OCI-LY3 (cell line): Measurements from ENCODE around the gene CAMTA2.

Experiments used
- H2AFZ ChIP-seq: fragments of 200-600, 300-600 bp; shearing (Covaris generic); 2 replicates; pipeline ENCODE4 v1.6.0; 2014; ENCODE audit warnings: antibody characterized with exemption, low read depth, low read length
- H3K27ac ChIP-seq: fragments of 200-600, 300-600 bp; sonication (generic); 2 replicates; pipeline ENCODE4 v1.5.1; 2014; ENCODE audit warnings: mild to moderate bottlenecking, low read length, moderate library complexity, mixed read lengths
- H3K27me3 ChIP-seq: fragments of 200-600, 300-600 bp; sonication (generic); 2 replicates; pipeline ENCODE4 v1.6.1; 2014; ENCODE audit warnings: low read depth, low read length, mixed read lengths
- H3K36me3 ChIP-seq: fragments of 200-600, 300-600 bp; sonication (generic); replicated peaks from 2 replicates; pipeline ENCODE3; 2014; ENCODE audit warnings: low read depth, low read length, mixed read lengths
- H3K4me1 ChIP-seq: fragments of 300-600, 200-600 bp; sonication (generic); 2 replicates; pipeline ENCODE4 v1.6.1; 2014; ENCODE audit warnings: low read length, mixed read lengths
- H3K4me2 ChIP-seq: fragments of 200-600, 300-600 bp; sonication (generic); 2 replicates; pipeline ENCODE4 v1.6.1; 2014; ENCODE audit warnings: low read length, mixed read lengths
- H3K4me3 ChIP-seq: fragments of 300-600, 200-600 bp; sonication (generic); 2 replicates; pipeline ENCODE4 v1.5.1; 2014; ENCODE audit warnings: antibody characterized with exemption, mild to moderate bottlenecking, low read length, moderate library complexity
- H3K79me2 ChIP-seq: fragments of 300-600, 200-600 bp; shearing (Covaris generic); 2 replicates; pipeline ENCODE4 v1.6.1; 2014; ENCODE audit warnings: mild to moderate bottlenecking, low read length, mixed read lengths
- H3K9ac ChIP-seq: fragments of 300-600, 200-600 bp; shearing (Covaris generic); 2 replicates; pipeline ENCODE4 v1.6.0; 2014; ENCODE audit warnings: mild to moderate bottlenecking, low read length, moderate library complexity
- H3K9me3 ChIP-seq: fragments of 200-600, 300-600 bp; shearing (Covaris generic); 2 replicates; pipeline ENCODE4 v1.6.1; 2014; ENCODE audit warnings: low read length, mixed read lengths; ENCODE audit not compliant: insufficient read depth
- H4K20me1 ChIP-seq: fragments of 200-600, 300-600 bp; sonication (generic); 2 replicates; pipeline ENCODE4 v1.6.1; 2016; ENCODE audit warnings: low read length, mixed read lengths; ENCODE audit not compliant: insufficient read depth
- EZH2phosphoT487 ChIP-seq: fragments of 200-600 bp; shearing (Covaris generic); IDR thresholded peaks from 2 replicates; pipeline ENCODE4 v1.6.1; 2018; ENCODE audit warnings: antibody characterized with exemption, mixed run types, low read depth
- TF ChIP-seq, protein P1 (sequence below): fragments of 200-600, 300-600 bp; sonication (generic); IDR thresholded peaks from 2 replicates; pipeline ENCODE4 v1.5.1; 2014; ENCODE audit warnings: antibody characterized with exemption, low read length, low read depth

Gene CAMTA2

GRCh38 chr17:4950746-4951204, 36.7 kb downstream of the CAMTA2 start, which contains the start of gene ENO3:
TSS of gene ENO3 (plus strand) at chr17:4951119. CDS start at chr17:4951830, 711 bp downstream.
- Histone ChIP-seq H3K79me2 (peaks cover 45% of the 10 kb centered on the region), H3K4me1 (peaks cover 19% of the 10 kb centered on the region), H3K9ac (peak within 1 kb of the TSS; percentile 100)

GRCh38 chr17:4950075-4950745, 37.3 kb downstream of the CAMTA2 start:
- TF ChIP-seq, protein P1, sequence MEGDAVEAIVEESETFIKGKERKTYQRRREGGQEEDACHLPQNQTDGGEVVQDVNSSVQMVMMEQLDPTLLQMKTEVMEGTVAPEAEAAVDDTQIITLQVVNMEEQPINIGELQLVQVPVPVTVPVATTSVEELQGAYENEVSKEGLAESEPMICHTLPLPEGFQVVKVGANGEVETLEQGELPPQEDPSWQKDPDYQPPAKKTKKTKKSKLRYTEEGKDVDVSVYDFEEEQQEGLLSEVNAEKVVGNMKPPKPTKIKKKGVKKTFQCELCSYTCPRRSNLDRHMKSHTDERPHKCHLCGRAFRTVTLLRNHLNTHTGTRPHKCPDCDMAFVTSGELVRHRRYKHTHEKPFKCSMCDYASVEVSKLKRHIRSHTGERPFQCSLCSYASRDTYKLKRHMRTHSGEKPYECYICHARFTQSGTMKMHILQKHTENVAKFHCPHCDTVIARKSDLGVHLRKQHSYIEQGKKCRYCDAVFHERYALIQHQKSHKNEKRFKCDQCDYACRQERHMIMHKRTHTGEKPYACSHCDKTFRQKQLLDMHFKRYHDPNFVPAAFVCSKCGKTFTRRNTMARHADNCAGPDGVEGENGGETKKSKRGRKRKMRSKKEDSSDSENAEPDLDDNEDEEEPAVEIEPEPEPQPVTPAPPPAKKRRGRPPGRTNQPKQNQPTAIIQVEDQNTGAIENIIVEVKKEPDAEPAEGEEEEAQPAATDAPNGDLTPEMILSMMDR = no peak
- no peak for TF ChIP-seq EZH2phosphoT487
- Histone ChIP-seq H3K27me3 (no peaks in the 10 kb centered on the region), H2AFZ (no peak overlapping the region), H3K9ac (peak overlapping the region; percentile 100), H3K9me3 (no peaks in the 10 kb centered on the region), H3K27ac (peak overlapping the region; percentile 100), H3K79me2 (peaks cover 51% of the 10 kb centered on the region), H3K4me3 (peak overlapping the region; percentile 99), H3K4me2 (peak overlapping the region; percentile 89), H4K20me1 (peaks cover 16% of the 10 kb centered on the region), H3K4me1 (peaks cover 25% of the 10 kb centered on the region), H3K36me3 (peaks cover 29% of the 10 kb centered on the region)

More at GRCh38 chr17:4950746-4951204, 36.7 kb downstream of the CAMTA2 start, which contains the start of gene ENO3:
- H3K4me3 ChIP-seq = peak within 1 kb of the TSS; percentile 99
- peaks cover 23% of the 10 kb centered on the region for H3K36me3 ChIP-seq
- no peak within 1 kb of the TSS for H2AFZ ChIP-seq
- no peaks in the 10 kb centered on the region for H3K9me3 ChIP-seq
- H3K27me3 ChIP-seq = no peaks in the 10 kb centered on the region
- H3K27ac ChIP-seq = peak within 1 kb of the TSS; percentile 100
- H3K4me2 ChIP-seq = peak within 1 kb of the TSS; percentile 89
- H4K20me1 ChIP-seq = peaks cover 11% of the 10 kb centered on the region; the same call in 1 of the 2 replicates
- TF ChIP-seq, protein P1 = no peak
- TF ChIP-seq EZH2phosphoT487 = no peak

GRCh38 chr17:4949321-4950074, 38.0 kb downstream of the CAMTA2 start:
- Histone ChIP-seq H3K4me3 (peak overlapping the region; percentile 99), H3K9ac (peak overlapping the region; percentile 100), H4K20me1 (peaks cover 22% of the 10 kb centered on the region), H2AFZ (no peak overlapping the region), H3K9me3 (no peaks in the 10 kb centered on the region), H3K27me3 (no peaks in the 10 kb centered on the region), H3K27ac (peak overlapping the region; percentile 100), H3K36me3 (peaks cover 34% of the 10 kb centered on the region), H3K4me1 (peaks cover 32% of the 10 kb centered on the region), H3K79me2 (peaks cover 58% of the 10 kb centered on the region), H3K4me2 (peak overlapping the region; percentile 89)
- no peak for TF ChIP-seq EZH2phosphoT487
- TF ChIP-seq, protein P1 = no peak

DNA sequence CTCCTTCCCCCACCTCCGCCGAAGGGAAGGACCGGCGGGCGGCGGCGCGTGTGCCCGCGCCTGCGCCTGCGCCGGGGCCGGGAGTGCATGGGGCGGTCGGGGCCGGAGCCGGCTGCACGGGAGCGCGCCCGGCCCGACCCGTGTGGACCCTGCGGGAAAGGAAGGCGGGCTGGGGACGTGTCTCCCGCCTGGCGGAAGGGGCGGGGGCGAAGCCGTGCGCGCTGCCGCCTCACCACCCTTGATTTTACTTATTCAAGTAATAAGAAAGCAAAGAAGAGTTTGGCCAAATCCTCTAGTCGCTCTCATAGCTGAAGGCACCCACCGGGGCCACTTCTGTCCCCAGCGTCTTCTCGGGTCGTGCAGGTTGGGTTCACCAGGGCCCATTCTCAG, 38.5 kb downstream of the CAMTA2 start:
- H2AFZ ChIP-seq = no peak overlapping the region
- peak overlapping the region; percentile 99 for H3K4me3 ChIP-seq
- peak overlapping the region; percentile 100 for H3K9ac ChIP-seq
- peaks cover 27% of the 10 kb centered on the region for H4K20me1 ChIP-seq
- no peak for TF ChIP-seq EZH2phosphoT487
- TF ChIP-seq, protein P1 = no peak
- no peaks in the 10 kb centered on the region for H3K27me3 ChIP-seq
- peak overlapping the region; percentile 100 for H3K27ac ChIP-seq
- peaks cover 38% of the 10 kb centered on the region for H3K4me1 ChIP-seq
- H3K9me3 ChIP-seq = no peaks in the 10 kb centered on the region
- H3K36me3 ChIP-seq = peaks cover 37% of the 10 kb centered on the region
- H3K79me2 ChIP-seq = peaks cover 64% of the 10 kb centered on the region
- peak overlapping the region; percentile 84 for H3K4me2 ChIP-seq
